ENCODE results near the gene HID1. TPM values are rescaled to one million over a fixed set of nuclear protein-coding genes. Genes with fewer than 3 reads are reported as not detected.

HID1 gene
- total and polyA plus RNA-seq, 9 of the 15 experiments (the other 6 are each of a cell fraction or from before 2014, with no cell fraction given) = 0.14 to 2.1 (median 0.54) TPM; not detected in 2

DNA sequence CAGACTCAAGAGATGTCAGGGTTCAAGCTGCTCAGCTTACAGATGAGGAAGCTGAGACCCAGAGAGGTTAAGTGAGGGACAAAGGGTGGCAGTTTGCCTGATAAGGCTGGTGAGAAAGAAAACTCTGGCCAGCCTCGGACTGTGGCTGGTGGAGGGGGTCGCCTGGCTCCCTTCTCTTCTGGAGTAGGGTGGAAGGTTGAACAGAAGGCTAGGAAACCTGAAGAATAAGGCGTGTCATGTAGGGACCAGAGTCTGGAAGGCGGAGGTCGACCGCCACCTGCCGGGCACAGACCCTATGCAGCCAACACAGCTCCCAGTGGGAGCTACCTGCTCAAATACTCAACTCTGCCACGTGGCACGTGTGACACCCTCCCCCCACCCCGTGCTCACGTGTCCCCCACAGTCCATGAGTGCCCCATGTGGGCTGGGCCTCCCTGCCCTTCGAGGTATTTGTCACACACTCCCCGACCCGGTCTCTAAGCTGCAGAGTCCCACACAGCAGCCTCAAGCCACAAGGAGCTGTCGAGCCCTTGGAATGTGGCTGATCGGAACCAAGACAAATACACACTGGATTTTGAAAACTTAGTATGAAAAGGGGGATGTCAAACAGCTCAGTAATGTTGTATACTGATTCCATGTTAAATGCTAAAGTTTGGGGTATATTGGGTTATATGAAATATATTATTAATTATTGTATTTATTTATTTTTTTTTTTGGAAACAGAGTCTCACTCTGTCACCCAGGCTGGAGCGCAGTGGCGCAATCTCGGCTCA, 11.8 kb downstream of the HID1 start (continued):
- TF ChIP-seq ETV6 (IDR thresholded peaks at IDR 0.05; ENCODE audit: borderline replicate concordance in 1 of 2, low read depth in 2 of 2, low read length in 1 of 2) (no peak), ETV6 (CRISPR knock-in tag; IDR thresholded peaks at IDR 0.05; ENCODE audit: borderline replicate concordance) (peak; percentile 43; the same call in 1 of the 2 replicates), MTF1 (CRISPR knock-in tag; IDR thresholded peaks at IDR 0.05; ENCODE audit: borderline replicate concordance) (no peak), GABPB1 (CRISPR knock-in tag; IDR thresholded peaks at IDR 0.05) (peak; percentile 77), SMARCE1 (IDR thresholded peaks at IDR 0.05) (peak; percentile 64; the same call in 1 of the 2 replicates), ELF2 (CRISPR knock-in tag; IDR thresholded peaks at IDR 0.05) (no peak), RB1 (IDR thresholded peaks at IDR 0.05; ENCODE audit: low read depth) (peak; percentile 81), NR2C2 (CRISPR knock-in tag; IDR thresholded peaks at IDR 0.05) (peak; percentile 61; the same call in 1 of the 2 replicates), NR2C2 (tag; IDR thresholded peaks at IDR 0.05) (no peak), SOX6 (IDR thresholded peaks at IDR 0.05) (peak; percentile 55), NEUROD1 (IDR thresholded peaks at IDR 0.05; ENCODE audit: borderline replicate concordance, low read depth, low read length, partially characterized antibody) (peak; percentile 68), FOXK2 (conservative IDR thresholded peaks at IDR 0.05 in 1 of 2, IDR thresholded peaks at IDR 0.05 in 1 of 2; ENCODE audit: low read depth in 2 of 2) (peak; percentile 40 to 86; a peak in 2 of 4 replicates), EGR1 (conservative IDR thresholded peaks at IDR 0.05) (peak; percentile 30), ZNF583 (CRISPR knock-in tag; IDR thresholded peaks at IDR 0.05) (no peak)
- TF ChIP-seq, protein P1, sequence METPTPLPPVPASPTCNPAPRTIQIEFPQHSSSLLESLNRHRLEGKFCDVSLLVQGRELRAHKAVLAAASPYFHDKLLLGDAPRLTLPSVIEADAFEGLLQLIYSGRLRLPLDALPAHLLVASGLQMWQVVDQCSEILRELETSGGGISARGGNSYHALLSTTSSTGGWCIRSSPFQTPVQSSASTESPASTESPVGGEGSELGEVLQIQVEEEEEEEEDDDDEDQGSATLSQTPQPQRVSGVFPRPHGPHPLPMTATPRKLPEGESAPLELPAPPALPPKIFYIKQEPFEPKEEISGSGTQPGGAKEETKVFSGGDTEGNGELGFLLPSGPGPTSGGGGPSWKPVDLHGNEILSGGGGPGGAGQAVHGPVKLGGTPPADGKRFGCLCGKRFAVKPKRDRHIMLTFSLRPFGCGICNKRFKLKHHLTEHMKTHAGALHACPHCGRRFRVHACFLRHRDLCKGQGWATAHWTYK (CRISPR knock-in tag; IDR thresholded peaks at IDR 0.05) = no peak
- TF ChIP-seq, protein P2, sequence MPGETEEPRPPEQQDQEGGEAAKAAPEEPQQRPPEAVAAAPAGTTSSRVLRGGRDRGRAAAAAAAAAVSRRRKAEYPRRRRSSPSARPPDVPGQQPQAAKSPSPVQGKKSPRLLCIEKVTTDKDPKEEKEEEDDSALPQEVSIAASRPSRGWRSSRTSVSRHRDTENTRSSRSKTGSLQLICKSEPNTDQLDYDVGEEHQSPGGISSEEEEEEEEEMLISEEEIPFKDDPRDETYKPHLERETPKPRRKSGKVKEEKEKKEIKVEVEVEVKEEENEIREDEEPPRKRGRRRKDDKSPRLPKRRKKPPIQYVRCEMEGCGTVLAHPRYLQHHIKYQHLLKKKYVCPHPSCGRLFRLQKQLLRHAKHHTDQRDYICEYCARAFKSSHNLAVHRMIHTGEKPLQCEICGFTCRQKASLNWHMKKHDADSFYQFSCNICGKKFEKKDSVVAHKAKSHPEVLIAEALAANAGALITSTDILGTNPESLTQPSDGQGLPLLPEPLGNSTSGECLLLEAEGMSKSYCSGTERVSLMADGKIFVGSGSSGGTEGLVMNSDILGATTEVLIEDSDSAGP (CRISPR knock-in tag; IDR thresholded peaks at IDR 0.05) = 0 out of 2 replicates have a peak, but pooled peaks have one; percentile 10
- TF ChIP-seq, protein P3, sequence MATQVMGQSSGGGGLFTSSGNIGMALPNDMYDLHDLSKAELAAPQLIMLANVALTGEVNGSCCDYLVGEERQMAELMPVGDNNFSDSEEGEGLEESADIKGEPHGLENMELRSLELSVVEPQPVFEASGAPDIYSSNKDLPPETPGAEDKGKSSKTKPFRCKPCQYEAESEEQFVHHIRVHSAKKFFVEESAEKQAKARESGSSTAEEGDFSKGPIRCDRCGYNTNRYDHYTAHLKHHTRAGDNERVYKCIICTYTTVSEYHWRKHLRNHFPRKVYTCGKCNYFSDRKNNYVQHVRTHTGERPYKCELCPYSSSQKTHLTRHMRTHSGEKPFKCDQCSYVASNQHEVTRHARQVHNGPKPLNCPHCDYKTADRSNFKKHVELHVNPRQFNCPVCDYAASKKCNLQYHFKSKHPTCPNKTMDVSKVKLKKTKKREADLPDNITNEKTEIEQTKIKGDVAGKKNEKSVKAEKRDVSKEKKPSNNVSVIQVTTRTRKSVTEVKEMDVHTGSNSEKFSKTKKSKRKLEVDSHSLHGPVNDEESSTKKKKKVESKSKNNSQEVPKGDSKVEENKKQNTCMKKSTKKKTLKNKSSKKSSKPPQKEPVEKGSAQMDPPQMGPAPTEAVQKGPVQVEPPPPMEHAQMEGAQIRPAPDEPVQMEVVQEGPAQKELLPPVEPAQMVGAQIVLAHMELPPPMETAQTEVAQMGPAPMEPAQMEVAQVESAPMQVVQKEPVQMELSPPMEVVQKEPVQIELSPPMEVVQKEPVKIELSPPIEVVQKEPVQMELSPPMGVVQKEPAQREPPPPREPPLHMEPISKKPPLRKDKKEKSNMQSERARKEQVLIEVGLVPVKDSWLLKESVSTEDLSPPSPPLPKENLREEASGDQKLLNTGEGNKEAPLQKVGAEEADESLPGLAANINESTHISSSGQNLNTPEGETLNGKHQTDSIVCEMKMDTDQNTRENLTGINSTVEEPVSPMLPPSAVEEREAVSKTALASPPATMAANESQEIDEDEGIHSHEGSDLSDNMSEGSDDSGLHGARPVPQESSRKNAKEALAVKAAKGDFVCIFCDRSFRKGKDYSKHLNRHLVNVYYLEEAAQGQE (IDR thresholded peaks at IDR 0.05; ENCODE audit: borderline replicate concordance) = peak; percentile 83
- TF ChIP-seq, protein P3 (CRISPR knock-in tag; IDR thresholded peaks at IDR 0.05; ENCODE audit: low read depth) = no peak
